ENCODE data around the gene CA4.

- no peak for TF ChIP-seq CTCF (IDR thresholded peaks at IDR 0.05; ENCODE audit: borderline replicate concordance, extremely low read depth, low read length, poor library complexity, severe bottlenecking)
- no peak for TF ChIP-seq EZH2 (IDR thresholded peaks at IDR 0.05; ENCODE audit: borderline replicate concordance, low read depth, low read length, severe bottlenecking)
These were observed 4.0 kb downstream of the CA4 start for GRCh38 chr17:60153606-60154390.

Data from DND-41 (cell line).